NCI-H1436 treated with DMSO at 0.1 percent for 48 hours (cell line): Measurements from ENCODE around the gene NFYC.
"Not testable (repeated sequence)": the region's sequence is repeated elsewhere in the genome, so short reads cannot be mapped to it uniquely, and the experiment has no call there.

Experiments
- DNase-seq: peaks from one replicate; lab custom pipeline; 2025; lab: John Stamatoyannopoulos, UW

Gene NFYC

DNA sequence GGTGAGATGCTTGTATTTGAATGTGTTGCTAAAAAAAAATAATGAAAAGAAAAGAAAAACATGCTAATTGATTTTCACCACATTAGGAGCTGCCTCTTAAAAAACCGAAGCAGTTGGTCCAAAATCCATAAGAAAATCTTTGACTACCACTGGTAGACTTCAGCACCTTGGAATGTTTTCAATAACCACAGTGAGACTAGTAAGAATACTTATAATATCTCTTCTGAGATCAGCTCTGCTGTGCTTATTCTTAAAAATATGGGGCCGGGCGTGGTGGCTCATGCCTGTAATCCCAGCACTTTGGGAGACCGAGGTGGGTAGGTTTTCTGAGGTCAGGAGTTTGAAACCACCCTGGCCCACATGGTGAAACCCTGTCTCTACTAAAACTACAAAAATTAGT lies 15.1 kb downstream of the NFYC start:
- DNase-seq, result no peak

GRCh38 chr1:40708750-40709099 lies 17.2 kb downstream of the NFYC start:
- DNase-seq, result peak; percentile 81

- peak; percentile 86 for DNase-seq
Measured at GRCh38 chr1:40709100-40709801, 17.7 kb downstream of the NFYC start.

GRCh38 chr1:40709802-40710278 lies 18.3 kb downstream of the NFYC start:
- DNase-seq, result no peak

DNA sequence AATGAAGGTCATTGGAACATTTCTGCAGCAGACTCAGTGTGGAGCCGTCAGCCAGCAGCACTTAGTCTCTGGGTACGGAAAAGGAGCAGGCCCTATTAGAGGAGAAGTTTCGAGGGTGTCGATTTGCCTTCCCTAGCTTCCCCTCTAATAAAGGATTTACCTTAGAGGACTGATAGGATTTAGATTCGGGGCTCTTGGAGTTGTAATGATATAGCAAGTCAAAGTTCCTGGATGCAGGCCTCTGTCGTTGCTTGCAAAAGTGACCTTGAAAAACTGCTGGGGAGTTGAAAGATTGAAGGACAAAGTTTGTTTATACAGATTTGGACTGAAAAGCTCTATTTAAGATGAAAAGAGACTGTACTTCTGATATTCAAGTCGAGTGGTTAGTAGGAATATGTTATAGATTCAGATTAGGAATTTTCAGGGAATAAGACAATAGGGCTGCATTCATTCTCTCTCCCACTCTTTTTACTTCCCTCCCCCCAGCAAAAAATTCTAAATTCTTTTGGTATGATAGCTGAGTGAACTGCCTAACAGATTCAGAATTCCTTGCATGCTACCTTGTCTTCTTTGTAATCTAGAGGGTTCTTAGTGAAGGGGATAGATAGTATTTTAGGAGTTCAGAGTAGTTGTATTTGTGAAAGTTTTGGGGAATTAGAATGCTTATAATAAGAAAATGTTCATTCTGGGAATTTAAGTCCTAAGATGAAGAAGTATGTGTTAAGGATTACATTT lies 19.2 kb downstream of the NFYC start:
- DNase-seq, result no peak

- DNase-seq, result no peak
Measured at GRCh38 chr1:40711465-40712404, 20.2 kb downstream of the NFYC start.

DNA sequence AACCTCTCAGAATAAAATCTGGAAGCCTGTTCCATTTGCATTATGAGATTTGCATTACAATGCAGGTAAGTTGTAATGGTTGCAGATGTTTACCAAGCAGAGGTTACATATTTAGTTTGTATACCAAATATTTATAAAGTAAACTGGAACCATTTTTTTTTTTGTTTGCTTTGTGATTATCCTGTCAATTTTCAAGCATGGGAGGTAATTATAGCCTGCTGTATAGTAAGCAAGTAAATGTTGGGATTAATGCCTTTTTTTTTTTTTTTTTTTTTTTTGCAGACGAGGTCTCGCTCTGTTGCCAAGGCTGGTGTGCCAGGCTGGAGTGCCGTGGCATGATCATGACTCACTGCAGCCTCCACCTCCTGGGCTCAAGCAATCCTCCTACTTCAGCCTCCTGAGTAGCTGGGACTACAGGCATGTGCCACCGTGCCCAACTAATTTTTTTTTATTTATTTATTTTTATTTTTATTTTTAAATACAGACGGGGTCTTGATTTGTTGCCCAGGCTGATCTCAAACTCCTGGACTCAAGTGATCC lies 21.0 kb downstream of the NFYC start:
- DNase-seq, result peak; percentile 26

GRCh38 chr1:40712997-40713396 lies 21.5 kb downstream of the NFYC start:
- no peak for DNase-seq

DNA sequence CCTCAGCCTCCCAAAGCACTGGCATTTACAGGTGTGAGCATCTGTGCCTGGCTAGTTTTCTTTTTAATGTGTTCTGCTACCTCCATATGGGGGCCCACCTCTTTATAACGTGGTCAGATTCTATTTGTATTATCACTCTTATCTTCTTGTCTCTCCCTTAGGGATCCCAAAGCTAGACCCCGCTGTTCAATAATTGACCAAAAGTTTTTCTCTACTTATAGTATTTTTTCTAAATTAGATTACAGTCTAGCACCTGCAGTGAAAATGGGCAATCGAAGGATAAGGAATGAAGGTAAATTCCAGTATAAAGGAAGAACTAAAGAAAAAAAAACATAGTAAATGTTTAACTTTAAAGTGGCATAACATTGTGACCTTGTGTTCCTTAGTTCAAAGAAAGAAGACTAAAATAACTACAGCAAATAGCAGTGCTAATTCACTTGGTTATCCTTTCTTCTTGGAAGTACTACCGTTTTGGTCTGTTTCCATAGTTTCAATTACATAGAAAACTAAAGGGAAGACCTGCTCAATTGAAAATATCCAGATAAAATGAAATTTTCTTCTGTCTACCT lies 24.1 kb downstream of the NFYC start:
- no peak for DNase-seq

- no peak for DNase-seq
Measured at GRCh38 chr1:40717065-40717464, 25.6 kb downstream of the NFYC start.

GRCh38 chr1:40717955-40718354 lies 26.5 kb downstream of the NFYC start:
- DNase-seq, result no peak

DNA sequence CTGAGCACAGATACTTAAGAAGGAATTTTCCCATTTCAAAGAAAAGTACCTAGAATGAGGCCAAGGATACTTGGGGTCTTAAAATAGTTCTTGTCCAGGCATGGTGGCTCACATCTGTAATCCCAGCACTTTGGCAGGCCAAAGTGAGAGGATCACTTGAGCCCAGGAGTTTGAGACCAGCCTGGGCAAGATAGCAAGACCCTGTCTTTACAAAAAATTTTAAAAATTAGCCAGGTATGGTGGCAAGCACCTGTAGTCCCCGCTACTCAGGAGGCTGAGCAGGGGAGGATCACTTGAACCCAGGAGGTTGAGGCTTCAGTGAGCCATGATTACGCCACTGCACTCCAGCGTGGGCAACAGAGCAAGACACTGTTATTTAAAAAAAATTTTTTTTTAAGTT lies 29.0 kb downstream of the NFYC start:
- no peak for DNase-seq

- no peak for DNase-seq
Measured at GRCh38 chr1:40722622-40723021, 31.1 kb downstream of the NFYC start.

- no peak for DNase-seq
Measured at GRCh38 chr1:40723196-40723955, 31.9 kb downstream of the NFYC start.

GRCh38 chr1:40727662-40728061 lies 36.2 kb downstream of the NFYC start:
- DNase-seq, result not testable (repeated sequence)

- not testable (repeated sequence) for DNase-seq
Measured at GRCh38 chr1:40729316-40729862, 37.9 kb downstream of the NFYC start.

DNA sequence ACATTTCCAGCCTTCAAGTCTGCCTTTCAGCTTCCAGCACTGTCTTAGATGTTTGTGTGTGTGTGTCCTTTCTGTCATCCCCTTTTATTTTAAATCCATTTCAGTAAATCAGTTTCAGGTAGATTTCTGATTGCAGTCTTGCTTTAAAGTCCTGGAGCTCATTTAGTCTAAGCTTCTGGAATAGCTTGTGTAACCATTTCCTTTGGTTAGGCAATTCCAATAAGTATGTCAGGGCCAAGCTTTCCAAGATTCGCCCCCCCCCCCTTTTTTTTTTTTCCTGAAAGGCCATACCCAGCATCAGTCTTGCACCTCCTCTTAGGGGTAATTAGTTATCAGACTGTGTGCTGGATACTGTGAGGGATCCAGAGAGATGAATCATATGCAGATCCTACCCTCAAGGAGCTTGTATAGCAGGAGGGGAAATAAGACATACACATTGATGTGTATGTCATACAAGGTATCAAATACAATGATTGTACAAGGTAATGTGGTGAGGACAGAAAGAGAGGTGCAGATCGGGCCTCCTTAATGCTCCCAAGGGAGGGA lies 41.3 kb downstream of the NFYC start:
- DNase-seq, result no peak

DNA sequence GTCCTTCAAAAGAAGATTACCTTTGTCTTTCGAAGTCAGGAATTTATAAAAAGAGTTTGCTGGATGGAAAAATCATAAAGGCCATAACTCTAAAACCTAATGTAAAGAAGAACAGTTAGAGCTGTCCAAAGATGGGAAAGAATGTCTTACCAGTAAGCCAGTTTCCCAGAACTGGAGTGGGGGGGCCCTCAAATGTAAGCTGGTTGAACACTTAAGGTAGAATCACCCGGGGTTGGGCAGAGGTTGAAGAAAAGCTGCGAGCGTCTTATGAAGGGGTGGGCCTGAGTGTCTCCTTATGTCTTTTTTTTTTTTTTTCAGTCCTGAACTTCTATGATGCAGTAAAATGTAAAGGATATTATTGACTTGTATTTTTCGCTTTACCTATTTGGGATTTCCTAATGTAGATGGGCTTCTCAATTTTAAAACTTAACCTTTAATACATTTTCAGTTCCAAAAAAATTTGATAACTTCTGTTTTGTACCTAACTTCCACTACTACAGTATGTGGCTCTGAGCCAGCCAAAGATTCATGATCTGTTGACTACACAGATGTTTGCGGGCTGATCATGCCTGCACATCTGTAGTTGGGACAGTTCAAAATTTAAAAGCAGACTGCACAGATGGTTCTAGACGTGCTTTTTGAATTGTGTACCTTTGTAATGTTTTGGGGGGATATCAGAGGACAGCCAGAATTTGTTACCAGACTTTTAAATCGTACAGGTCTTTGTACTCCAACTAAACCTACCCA lies 43.6 kb downstream of the NFYC start:
- DNase-seq, result no peak

GRCh38 chr1:40736085-40736531 lies 44.6 kb downstream of the NFYC start:
- no peak for DNase-seq

GRCh38 chr1:40738831-40739230 lies 47.3 kb downstream of the NFYC start:
- no peak for DNase-seq
